ENCODE data around the gene CAVIN2.

The CAVIN2 gene

GRCh38 chr2:191889931-191890330 lies 43.0 kb upstream of the CAVIN2 start:
- H3K9ac ChIP-seq (ENCODE audit: low read length), result no peak overlapping the region
- H2AFZ ChIP-seq (ENCODE audit: low read length), result no peak overlapping the region
- H3K9me2 ChIP-seq (ENCODE audit: low read depth, low read length), result no peaks in the 10 kb centered on the region
- no peaks in the 10 kb centered on the region for H3F3A ChIP-seq (ENCODE audit: insufficient read depth, low read length)
- H3K4me1 ChIP-seq (ENCODE audit: insufficient read depth, low read length, severe bottlenecking), result no peaks in the 10 kb centered on the region
- no peaks in the 10 kb centered on the region for H3K79me2 ChIP-seq (ENCODE audit: insufficient read depth, low read length)
- no peaks in the 10 kb centered on the region for H4K20me1 ChIP-seq (ENCODE audit: insufficient read depth, low read length)
- H3K27me3 ChIP-seq (ENCODE audit: insufficient read depth, low read length), result no peaks in the 10 kb centered on the region
- no peak overlapping the region for H3K4me3 ChIP-seq (ENCODE audit: low read depth, low read length, poor library complexity, severe bottlenecking)
- no peak overlapping the region for H3K4me2 ChIP-seq (ENCODE audit: low read length)
- TF ChIP-seq EZH2 (IDR thresholded peaks at IDR 0.05; ENCODE audit: borderline replicate concordance, low read length), result no peak
- TF ChIP-seq CTCF (IDR thresholded peaks at IDR 0.05; ENCODE audit: low read length), result no peak
- no peaks in the 10 kb centered on the region for H3K36me3 ChIP-seq (ENCODE audit: insufficient read depth, low read length)
- H3K9me3 ChIP-seq (ENCODE audit: low read length), result no peaks in the 10 kb centered on the region
- H3K27ac ChIP-seq (ENCODE audit: low read depth, low read length, poor library complexity, severe bottlenecking), result no peak overlapping the region

GRCh38 chr2:191888400-191889166 lies 41.7 kb upstream of the CAVIN2 start:
- H3K9me2 ChIP-seq (ENCODE audit: low read depth, low read length), result no peaks in the 10 kb centered on the region
- H4K20me1 ChIP-seq (ENCODE audit: insufficient read depth, low read length), result no peaks in the 10 kb centered on the region
- no peak overlapping the region for H2AFZ ChIP-seq (ENCODE audit: low read length)
- H3K9ac ChIP-seq (ENCODE audit: low read length), result no peak overlapping the region
- TF ChIP-seq CTCF (IDR thresholded peaks at IDR 0.05; ENCODE audit: low read length) (no peak), EZH2 (IDR thresholded peaks at IDR 0.05; ENCODE audit: borderline replicate concordance, low read length) (no peak)
- no peaks in the 10 kb centered on the region for H3F3A ChIP-seq (ENCODE audit: insufficient read depth, low read length)
- H3K36me3 ChIP-seq (ENCODE audit: insufficient read depth, low read length), result no peaks in the 10 kb centered on the region
- no peak overlapping the region for H3K4me2 ChIP-seq (ENCODE audit: low read length)
- no peak overlapping the region for H3K4me3 ChIP-seq (ENCODE audit: low read depth, low read length, poor library complexity, severe bottlenecking)
- H3K79me2 ChIP-seq (ENCODE audit: insufficient read depth, low read length), result no peaks in the 10 kb centered on the region
- H3K9me3 ChIP-seq (ENCODE audit: low read length), result no peaks in the 10 kb centered on the region
- H3K27ac ChIP-seq (ENCODE audit: low read depth, low read length, poor library complexity, severe bottlenecking), result no peak overlapping the region
- no peaks in the 10 kb centered on the region for H3K4me1 ChIP-seq (ENCODE audit: insufficient read depth, low read length, severe bottlenecking)
- H3K27me3 ChIP-seq (ENCODE audit: insufficient read depth, low read length), result no peaks in the 10 kb centered on the region

- TF ChIP-seq EZH2 (IDR thresholded peaks at IDR 0.05; ENCODE audit: borderline replicate concordance, low read length) (no peak), CTCF (IDR thresholded peaks at IDR 0.05; ENCODE audit: low read length) (no peak)
- Histone ChIP-seq H3K27me3 (ENCODE audit: insufficient read depth, low read length) (no peaks in the 10 kb centered on the region), H3K79me2 (ENCODE audit: insufficient read depth, low read length) (no peaks in the 10 kb centered on the region), H3K4me1 (ENCODE audit: insufficient read depth, low read length, severe bottlenecking) (no peaks in the 10 kb centered on the region), H3K9me3 (ENCODE audit: low read length) (no peaks in the 10 kb centered on the region), H4K20me1 (ENCODE audit: insufficient read depth, low read length) (no peaks in the 10 kb centered on the region), H3K9me2 (ENCODE audit: low read depth, low read length) (no peaks in the 10 kb centered on the region), H3K4me2 (ENCODE audit: low read length) (no peak overlapping the region), H3F3A (ENCODE audit: insufficient read depth, low read length) (no peaks in the 10 kb centered on the region), H2AFZ (ENCODE audit: low read length) (no peak overlapping the region), H3K27ac (ENCODE audit: low read depth, low read length, poor library complexity, severe bottlenecking) (no peak overlapping the region), H3K36me3 (ENCODE audit: insufficient read depth, low read length) (no peaks in the 10 kb centered on the region), H3K9ac (ENCODE audit: low read length) (no peak overlapping the region), H3K4me3 (ENCODE audit: low read depth, low read length, poor library complexity, severe bottlenecking) (no peak overlapping the region)
Measured at GRCh38 chr2:191885650-191886049, 38.8 kb upstream of the CAVIN2 start.

Measured in OCI-LY1 (cell line).